ENCODE data around the gene OR2T29.
"Not testable (repeated sequence)": the region's sequence is repeated elsewhere in the genome, so short reads cannot be mapped to it uniquely, and the experiment has no call there.

Gene OR2T29

DNA sequence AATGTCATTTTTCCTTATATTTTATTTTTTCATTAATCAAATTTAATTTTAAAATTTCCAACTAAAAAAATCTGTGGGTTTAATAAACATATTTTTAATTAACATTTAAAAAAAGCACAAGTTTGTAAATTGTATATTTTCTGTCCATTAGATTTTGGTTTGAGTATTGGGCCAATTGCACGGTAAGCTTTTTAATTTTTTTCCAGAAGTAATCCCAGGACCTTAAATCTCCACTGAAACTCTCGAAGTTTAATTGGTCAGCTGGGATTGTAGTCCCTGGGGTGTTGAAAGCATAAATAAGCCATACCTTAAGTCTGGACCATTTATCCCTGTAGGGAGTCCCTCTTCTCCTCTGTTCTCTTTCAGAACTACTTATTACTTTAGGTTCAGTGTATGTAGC lies 54.8 kb downstream of the OR2T29 start, which contains the start of gene OR2G6:
Gene OR2G6, plus strand, starts transcription at position 301 of the 400 bp plus-strand sequence. CDS start 13,574 bp downstream, outside the sequence.
- DNase-seq, result not testable (repeated sequence)

All from stimulated activated naive CD4-positive, alpha-beta T cell treated with Interleukin-2 at 50 U/mL for 16 hours (primary cell).